ENCODE data around the gene IER5L.

Gene IER5L

GRCh38 chr9:129177791-129178567 lies at the start of gene IER5L:
IER5L (minus strand) TSS chr9:129178261; CDS start chr9:129178052, 209 bp downstream.
- no peaks in the 10 kb centered on the region for H3K36me3 ChIP-seq (ENCODE audit: insufficient read depth, low read length)
- H3K4me3 ChIP-seq (ENCODE audit: low read length), result peak within 1 kb of the TSS; percentile 94
- no peaks in the 10 kb centered on the region for H3K27me3 ChIP-seq (ENCODE audit: insufficient read depth, low read length)
- H3K4me1 ChIP-seq (ENCODE audit: insufficient read depth, low read length), result peaks cover 35% of the 10 kb centered on the region
- peak within 1 kb of the TSS; percentile 57 for H2AFZ ChIP-seq (ENCODE audit: low read depth, low read length)
- H3K9me3 ChIP-seq (ENCODE audit: low read length), result no peaks in the 10 kb centered on the region

GRCh38 chr9:129227843-129228189 lies 49.8 kb upstream of the IER5L start:
- H3K27me3 ChIP-seq (ENCODE audit: insufficient read depth, low read length), result no peaks in the 10 kb centered on the region
- no peaks in the 10 kb centered on the region for H3K9me3 ChIP-seq (ENCODE audit: low read length)

GRCh38 chr9:129225815-129226214 lies 47.8 kb upstream of the IER5L start:
- Histone ChIP-seq H3K27me3 (ENCODE audit: insufficient read depth, low read length) (no peaks in the 10 kb centered on the region), H2AFZ (ENCODE audit: low read depth, low read length) (no peak overlapping the region), H3K4me3 (ENCODE audit: low read length) (no peak overlapping the region), H3K4me1 (ENCODE audit: insufficient read depth, low read length) (no peaks in the 10 kb centered on the region), H3K36me3 (ENCODE audit: insufficient read depth, low read length) (no peaks in the 10 kb centered on the region), H3K9me3 (ENCODE audit: low read length) (no peaks in the 10 kb centered on the region)

More at GRCh38 chr9:129227843-129228189, 49.8 kb upstream of the IER5L start:
- H3K4me1 ChIP-seq (ENCODE audit: insufficient read depth, low read length), result no peaks in the 10 kb centered on the region
- H2AFZ ChIP-seq (ENCODE audit: low read depth, low read length), result no peak overlapping the region
- H3K4me3 ChIP-seq (ENCODE audit: low read length), result no peak overlapping the region
- no peaks in the 10 kb centered on the region for H3K36me3 ChIP-seq (ENCODE audit: insufficient read depth, low read length)

GRCh38 chr9:129225490-129225778 lies 47.4 kb upstream of the IER5L start:
- Histone ChIP-seq H3K4me3 (ENCODE audit: low read length) (no peak overlapping the region), H3K36me3 (ENCODE audit: insufficient read depth, low read length) (no peaks in the 10 kb centered on the region), H3K9me3 (ENCODE audit: low read length) (no peaks in the 10 kb centered on the region), H2AFZ (ENCODE audit: low read depth, low read length) (no peak overlapping the region), H3K27me3 (ENCODE audit: insufficient read depth, low read length) (no peaks in the 10 kb centered on the region), H3K4me1 (ENCODE audit: insufficient read depth, low read length) (no peaks in the 10 kb centered on the region)

GRCh38 chr9:129224618-129225489 lies 46.8 kb upstream of the IER5L start:
- no peaks in the 10 kb centered on the region for H3K9me3 ChIP-seq (ENCODE audit: low read length)
- H3K4me3 ChIP-seq (ENCODE audit: low read length), result no peak overlapping the region
- no peak overlapping the region for H2AFZ ChIP-seq (ENCODE audit: low read depth, low read length)
- H3K36me3 ChIP-seq (ENCODE audit: insufficient read depth, low read length), result no peaks in the 10 kb centered on the region
- no peaks in the 10 kb centered on the region for H3K4me1 ChIP-seq (ENCODE audit: insufficient read depth, low read length)
- H3K27me3 ChIP-seq (ENCODE audit: insufficient read depth, low read length), result no peaks in the 10 kb centered on the region

- Histone ChIP-seq H3K27me3 (ENCODE audit: insufficient read depth, low read length) (no peaks in the 10 kb centered on the region), H3K4me1 (ENCODE audit: insufficient read depth, low read length) (no peaks in the 10 kb centered on the region), H3K36me3 (ENCODE audit: insufficient read depth, low read length) (no peaks in the 10 kb centered on the region), H3K9me3 (ENCODE audit: low read length) (no peaks in the 10 kb centered on the region), H3K4me3 (ENCODE audit: low read length) (no peak overlapping the region), H2AFZ (ENCODE audit: low read depth, low read length) (no peak overlapping the region)
Observed at GRCh38 chr9:129223551-129224208, 45.6 kb upstream of the IER5L start.

- H3K4me1 ChIP-seq (ENCODE audit: insufficient read depth, low read length), result peaks cover 1% of the 10 kb centered on the region
- H3K4me3 ChIP-seq (ENCODE audit: low read length), result no peak overlapping the region
- no peaks in the 10 kb centered on the region for H3K36me3 ChIP-seq (ENCODE audit: insufficient read depth, low read length)
- H3K27me3 ChIP-seq (ENCODE audit: insufficient read depth, low read length), result no peaks in the 10 kb centered on the region
- no peaks in the 10 kb centered on the region for H3K9me3 ChIP-seq (ENCODE audit: low read length)
- H2AFZ ChIP-seq (ENCODE audit: low read depth, low read length), result no peak overlapping the region
Observed at GRCh38 chr9:129222819-129223218, 44.8 kb upstream of the IER5L start.

- Histone ChIP-seq H3K4me1 (ENCODE audit: insufficient read depth, low read length) (peaks cover 8% of the 10 kb centered on the region), H3K4me3 (ENCODE audit: low read length) (no peak overlapping the region), H2AFZ (ENCODE audit: low read depth, low read length) (no peak overlapping the region), H3K36me3 (ENCODE audit: insufficient read depth, low read length) (no peaks in the 10 kb centered on the region), H3K27me3 (ENCODE audit: insufficient read depth, low read length) (no peaks in the 10 kb centered on the region), H3K9me3 (ENCODE audit: low read length) (no peaks in the 10 kb centered on the region)
Observed at GRCh38 chr9:129221979-129222635, 44.0 kb upstream of the IER5L start.

- peaks cover 8% of the 10 kb centered on the region for H3K4me1 ChIP-seq (ENCODE audit: insufficient read depth, low read length)
- H3K9me3 ChIP-seq (ENCODE audit: low read length), result no peaks in the 10 kb centered on the region
Observed at GRCh38 chr9:129221233-129221632, 43.2 kb upstream of the IER5L start.

GRCh38 chr9:129220771-129221170 lies 42.7 kb upstream of the IER5L start:
- peaks cover 8% of the 10 kb centered on the region for H3K4me1 ChIP-seq (ENCODE audit: insufficient read depth, low read length)
- no peak overlapping the region for H2AFZ ChIP-seq (ENCODE audit: low read depth, low read length)
- no peaks in the 10 kb centered on the region for H3K27me3 ChIP-seq (ENCODE audit: insufficient read depth, low read length)
- no peaks in the 10 kb centered on the region for H3K36me3 ChIP-seq (ENCODE audit: insufficient read depth, low read length)
- H3K4me3 ChIP-seq (ENCODE audit: low read length), result no peak overlapping the region
- H3K9me3 ChIP-seq (ENCODE audit: low read length), result no peaks in the 10 kb centered on the region

More at GRCh38 chr9:129221233-129221632, 43.2 kb upstream of the IER5L start:
- Histone ChIP-seq H3K4me3 (ENCODE audit: low read length) (no peak overlapping the region), H3K27me3 (ENCODE audit: insufficient read depth, low read length) (no peaks in the 10 kb centered on the region), H2AFZ (ENCODE audit: low read depth, low read length) (no peak overlapping the region), H3K36me3 (ENCODE audit: insufficient read depth, low read length) (no peaks in the 10 kb centered on the region)

- Histone ChIP-seq H3K27me3 (ENCODE audit: insufficient read depth, low read length) (no peaks in the 10 kb centered on the region), H3K4me1 (ENCODE audit: insufficient read depth, low read length) (peaks cover 8% of the 10 kb centered on the region), H3K36me3 (ENCODE audit: insufficient read depth, low read length) (no peaks in the 10 kb centered on the region), H3K4me3 (ENCODE audit: low read length) (no peak overlapping the region), H2AFZ (ENCODE audit: low read depth, low read length) (no peak overlapping the region), H3K9me3 (ENCODE audit: low read length) (no peaks in the 10 kb centered on the region)
Observed at GRCh38 chr9:129218918-129219317, 40.9 kb upstream of the IER5L start.

GRCh38 chr9:129218272-129218625 lies 40.2 kb upstream of the IER5L start:
- peak overlapping the region; percentile 24 for H2AFZ ChIP-seq (ENCODE audit: low read depth, low read length)
- H3K27me3 ChIP-seq (ENCODE audit: insufficient read depth, low read length), result no peaks in the 10 kb centered on the region
- no peak overlapping the region for H3K4me3 ChIP-seq (ENCODE audit: low read length)
- no peaks in the 10 kb centered on the region for H3K36me3 ChIP-seq (ENCODE audit: insufficient read depth, low read length)
- no peaks in the 10 kb centered on the region for H3K9me3 ChIP-seq (ENCODE audit: low read length)
- peaks cover 8% of the 10 kb centered on the region for H3K4me1 ChIP-seq (ENCODE audit: insufficient read depth, low read length)

GRCh38 chr9:129213551-129213950 lies 35.5 kb upstream of the IER5L start:
- Histone ChIP-seq H3K27me3 (ENCODE audit: insufficient read depth, low read length) (no peaks in the 10 kb centered on the region), H3K9me3 (ENCODE audit: low read length) (no peaks in the 10 kb centered on the region), H2AFZ (ENCODE audit: low read depth, low read length) (no peak overlapping the region), H3K36me3 (ENCODE audit: insufficient read depth, low read length) (no peaks in the 10 kb centered on the region), H3K4me3 (ENCODE audit: low read length) (no peak overlapping the region), H3K4me1 (ENCODE audit: insufficient read depth, low read length) (peaks cover 10% of the 10 kb centered on the region)

All from neuron (in vitro differentiated cells).